ENCODE data around the gene CAPN3. TPM values are rescaled to one million over a fixed set of nuclear protein-coding genes. Genes with fewer than 3 reads are reported as not detected.

The CAPN3 gene
- total RNA-seq, 4 donors from 2014 or later = 0.79 to 16.2 (median 3.9) TPM

DNA sequence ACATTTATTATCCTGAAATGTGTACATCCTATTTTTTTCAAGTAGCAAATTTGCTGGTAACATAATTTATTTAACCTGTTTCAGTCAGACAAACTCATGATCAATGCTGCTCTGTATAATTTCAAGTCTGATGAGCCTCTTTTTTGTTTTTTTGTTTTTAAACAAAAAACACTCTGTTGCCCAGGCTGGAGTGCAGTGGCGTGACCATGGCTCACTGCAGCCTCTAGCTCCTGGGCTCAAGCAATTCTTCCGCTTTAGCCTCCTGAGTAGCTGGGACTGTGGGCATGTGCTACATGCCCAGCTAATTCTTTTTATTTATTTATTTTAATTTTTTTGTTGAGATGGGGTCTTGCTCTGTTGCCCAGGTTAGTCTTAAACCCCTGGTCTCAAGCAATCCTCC lies 40.1 kb upstream of the CAPN3 start:
- H3K27me3 ChIP-seq = no peaks in the 10 kb centered on the region
- TF ChIP-seq POLR2AphosphoS5 (IDR thresholded peaks at IDR 0.05) = no peak
- no peak for TF ChIP-seq POLR2A (IDR thresholded peaks at IDR 0.05)
- TF ChIP-seq, protein P1, sequence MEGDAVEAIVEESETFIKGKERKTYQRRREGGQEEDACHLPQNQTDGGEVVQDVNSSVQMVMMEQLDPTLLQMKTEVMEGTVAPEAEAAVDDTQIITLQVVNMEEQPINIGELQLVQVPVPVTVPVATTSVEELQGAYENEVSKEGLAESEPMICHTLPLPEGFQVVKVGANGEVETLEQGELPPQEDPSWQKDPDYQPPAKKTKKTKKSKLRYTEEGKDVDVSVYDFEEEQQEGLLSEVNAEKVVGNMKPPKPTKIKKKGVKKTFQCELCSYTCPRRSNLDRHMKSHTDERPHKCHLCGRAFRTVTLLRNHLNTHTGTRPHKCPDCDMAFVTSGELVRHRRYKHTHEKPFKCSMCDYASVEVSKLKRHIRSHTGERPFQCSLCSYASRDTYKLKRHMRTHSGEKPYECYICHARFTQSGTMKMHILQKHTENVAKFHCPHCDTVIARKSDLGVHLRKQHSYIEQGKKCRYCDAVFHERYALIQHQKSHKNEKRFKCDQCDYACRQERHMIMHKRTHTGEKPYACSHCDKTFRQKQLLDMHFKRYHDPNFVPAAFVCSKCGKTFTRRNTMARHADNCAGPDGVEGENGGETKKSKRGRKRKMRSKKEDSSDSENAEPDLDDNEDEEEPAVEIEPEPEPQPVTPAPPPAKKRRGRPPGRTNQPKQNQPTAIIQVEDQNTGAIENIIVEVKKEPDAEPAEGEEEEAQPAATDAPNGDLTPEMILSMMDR (IDR thresholded peaks at IDR 0.05) = no peak
- no peak for TF ChIP-seq EP300 (IDR thresholded peaks at IDR 0.05)
- H3K9me3 ChIP-seq = no peaks in the 10 kb centered on the region
- peaks cover 0 to 42% of the 10 kb centered on the region in 2 donors for H3K36me3 ChIP-seq
- no peak for ATAC-seq
- H3K27ac ChIP-seq = no peak overlapping the region
- WGBS, 2 donors (ENCODE audit: low coverage in 1 of 2) = 100% methylated on average over 1 to 2 of the region's 2 CpGs
- no peaks in the 10 kb centered on the region for H3K4me1 ChIP-seq
- H3K4me3 ChIP-seq = no peak overlapping the region

DNA sequence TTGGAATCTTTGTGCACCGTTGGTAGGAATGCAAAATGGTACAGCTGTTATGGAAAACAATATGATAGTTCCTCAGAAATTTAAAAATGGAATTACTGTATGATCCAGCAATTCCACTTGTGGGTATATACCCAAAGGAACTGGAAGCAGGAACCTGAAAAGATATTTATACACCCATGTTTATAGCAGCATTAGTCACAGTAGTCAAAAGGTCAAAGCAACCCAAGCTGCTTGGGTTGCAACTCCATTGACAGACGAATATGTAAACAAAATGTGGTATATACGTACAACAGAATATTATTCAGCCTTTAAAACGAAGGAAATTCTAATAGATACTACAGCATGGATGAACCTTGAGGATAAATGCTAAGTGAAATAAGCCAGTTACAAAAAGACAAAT lies 35.0 kb upstream of the CAPN3 start:
- Histone ChIP-seq H3K4me1 (no peaks in the 10 kb centered on the region), H3K9me3 (no peaks in the 10 kb centered on the region), H3K27me3 (no peaks in the 10 kb centered on the region), H3K36me3 (peaks cover 0 to 63% of the 10 kb centered on the region in 2 donors), H3K27ac (no peak overlapping the region), H3K4me3 (no peak overlapping the region)
- TF ChIP-seq, protein P1 (IDR thresholded peaks at IDR 0.05) = no peak
- no peak for TF ChIP-seq POLR2AphosphoS5 (IDR thresholded peaks at IDR 0.05)
- ATAC-seq = no peak
- WGBS, 2 donors (ENCODE audit: low coverage in 1 of 2) = 58 to 62% methylated on average over 4 of the region's 4 CpGs

DNA sequence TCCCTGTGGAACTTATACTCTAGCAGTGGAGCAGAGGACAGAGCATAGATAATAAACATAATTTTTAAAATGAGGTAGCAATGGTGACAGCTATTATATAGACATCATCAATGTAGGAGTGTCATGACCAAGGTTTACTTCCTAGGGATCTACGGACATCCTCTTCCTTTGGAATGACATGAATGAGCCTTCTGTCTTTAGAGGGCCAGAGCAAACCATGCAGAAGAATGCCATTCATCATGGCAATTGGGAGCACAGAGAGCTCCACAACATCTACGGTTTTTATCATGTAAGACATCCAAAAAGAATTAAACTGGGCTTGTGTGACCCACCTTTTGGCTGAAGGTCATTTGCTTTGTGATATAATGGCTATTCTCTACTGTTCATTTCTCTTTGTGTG lies 30.1 kb upstream of the CAPN3 start:
- no peak for ATAC-seq
- TF ChIP-seq EP300 (IDR thresholded peaks at IDR 0.05) (no peak), POLR2A (IDR thresholded peaks at IDR 0.05) (no peak), POLR2AphosphoS5 (IDR thresholded peaks at IDR 0.05) (no peak)
- TF ChIP-seq, protein P1 (IDR thresholded peaks at IDR 0.05) = no peak
- Histone ChIP-seq H3K9me3 (no peaks in the 10 kb centered on the region), H3K4me3 (no peak overlapping the region), H3K4me1 (peaks cover 0 to 8% (median 0%) of the 10 kb centered on the region in 3 donors), H3K27me3 (no peaks in the 10 kb centered on the region), H3K36me3 (peaks cover 0 to 54% of the 10 kb centered on the region in 2 donors), H3K27ac (no peak overlapping the region)
- 57 to 74% methylated on average over 2 of the region's 2 CpGs for WGBS, 2 donors (ENCODE audit: low coverage in 1 of 2)

DNA sequence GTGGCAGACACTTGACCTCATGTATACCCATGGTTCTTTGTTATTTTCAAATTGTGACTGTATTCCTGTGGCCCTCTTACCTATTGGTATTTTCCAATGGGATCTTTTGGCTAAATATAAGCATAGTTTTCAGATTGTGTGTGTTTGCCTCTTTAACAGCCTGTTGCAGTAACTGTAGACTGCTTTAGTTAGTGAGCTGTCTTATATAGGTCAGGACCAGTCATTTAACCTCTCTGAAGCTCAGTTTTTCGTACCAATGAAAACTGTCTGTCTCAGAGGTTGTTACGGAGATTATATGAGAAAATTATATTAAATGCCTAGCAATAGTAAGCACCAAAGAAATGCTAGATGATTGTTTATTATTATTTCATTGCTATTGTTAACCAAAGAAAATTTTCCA lies 29.3 kb upstream of the CAPN3 start:
- Histone ChIP-seq H3K36me3 (peaks cover 0 to 55% of the 10 kb centered on the region in 2 donors), H3K4me3 (no peak overlapping the region), H3K4me1 (peaks cover 0 to 8% (median 0%) of the 10 kb centered on the region in 3 donors), H3K9me3 (peaks cover 0 to 3% (median 0%) of the 10 kb centered on the region in 3 donors), H3K27ac (no peak overlapping the region), H3K27me3 (no peaks in the 10 kb centered on the region)
- TF ChIP-seq, protein P1 (IDR thresholded peaks at IDR 0.05) = no peak
- TF ChIP-seq POLR2A (IDR thresholded peaks at IDR 0.05) (no peak), POLR2AphosphoS5 (IDR thresholded peaks at IDR 0.05) (no peak), EP300 (IDR thresholded peaks at IDR 0.05) (no peak)
- WGBS, 2 donors (ENCODE audit: low coverage in 1 of 2) = 69 to 100% methylated on average over 1 to 2 of the region's 2 CpGs
- ATAC-seq = no peak

DNA sequence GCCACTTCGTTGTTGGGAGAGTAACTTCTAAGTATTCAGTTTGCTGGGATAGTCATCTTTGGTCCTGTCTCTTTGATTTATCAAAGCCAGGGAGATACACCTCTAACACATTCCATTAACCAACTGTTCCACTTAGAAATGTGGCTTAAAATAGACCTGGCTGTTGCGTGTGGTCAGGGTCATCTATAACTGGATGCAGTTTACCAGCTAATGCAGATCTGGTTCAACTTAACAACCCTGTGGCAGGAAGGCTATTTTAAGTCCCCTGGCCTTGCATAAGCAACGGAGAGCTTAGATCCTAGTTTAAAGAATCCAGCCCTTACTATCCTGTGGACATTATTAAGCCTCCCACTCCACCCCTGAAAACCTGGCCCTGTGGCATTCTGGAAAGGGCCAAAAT lies 28.1 kb upstream of the CAPN3 start:
- Histone ChIP-seq H3K27ac (no peak overlapping the region), H3K4me3 (no peak overlapping the region), H3K9me3 (peaks cover 0 to 10% (median 0%) of the 10 kb centered on the region in 3 donors), H3K27me3 (no peaks in the 10 kb centered on the region), H3K36me3 (peaks cover 0 to 49% of the 10 kb centered on the region in 2 donors), H3K4me1 (peaks cover 0 to 8% (median 0%) of the 10 kb centered on the region in 3 donors)
- no peak for TF ChIP-seq POLR2AphosphoS5 (IDR thresholded peaks at IDR 0.05)
- TF ChIP-seq EP300 (IDR thresholded peaks at IDR 0.05) = no peak
- TF ChIP-seq POLR2A (IDR thresholded peaks at IDR 0.05) = no peak
- TF ChIP-seq, protein P1 (IDR thresholded peaks at IDR 0.05) = no peak
- ATAC-seq = no peak
- 56% methylated on average over 1 to 2 of the region's 3 CpGs for WGBS, 2 donors (ENCODE audit: low coverage in 1 of 2)
